Fibroblast of mammary gland (primary cell): ENCODE measurements around the gene CYP11A1.
A peak's percentile ranks its signal among the peaks of the same experiment; 100 is the strongest.

ENCODE experiments used
- DNase-seq: peaks from one replicate; pipeline ENCODE4 v3.0.0-alpha.2; 2010; ENCODE audit warnings: low read depth
- H3K4me3 ChIP-seq: 2 replicates; pipeline ENCODE4 v1.5.1; 2011; ENCODE audit warnings: low read depth, mild to moderate bottlenecking, low read length, moderate library complexity; ENCODE audit not compliant: control insufficient read depth
- CTCF ChIP-seq: conservative IDR thresholded peaks from 2 replicates; pipeline ENCODE4 v1.5.1; 2011; ENCODE audit warnings: low read depth, low read length, inconsistent platforms; ENCODE audit not compliant: control insufficient read depth, insufficient read depth

The CYP11A1 gene

GRCh38 chr15:74343797-74344127 lies 23.7 kb downstream of the CYP11A1 start:
- TF ChIP-seq CTCF: no peak
- H3K4me3 ChIP-seq: no peak overlapping the region
- no peak for DNase-seq

- no peak for DNase-seq
- no peak for TF ChIP-seq CTCF
Measured at GRCh38 chr15:74343127-74343796, 24.2 kb downstream of the CYP11A1 start.

GRCh38 chr15:74340150-74340549 lies 27.3 kb downstream of the CYP11A1 start:
- peak; percentile 45 for DNase-seq
- no peak for TF ChIP-seq CTCF
- H3K4me3 ChIP-seq: no peak overlapping the region

More at GRCh38 chr15:74343127-74343796, 24.2 kb downstream of the CYP11A1 start:
- no peak overlapping the region for H3K4me3 ChIP-seq

GRCh38 chr15:74339371-74339770 lies 28.1 kb downstream of the CYP11A1 start:
- H3K4me3 ChIP-seq: no peak overlapping the region
- no peak for TF ChIP-seq CTCF
- no peak for DNase-seq

GRCh38 chr15:74338676-74339075 lies 28.8 kb downstream of the CYP11A1 start:
- no peak for DNase-seq
- no peak for TF ChIP-seq CTCF
- no peak overlapping the region for H3K4me3 ChIP-seq

- no peak overlapping the region for H3K4me3 ChIP-seq
- no peak for DNase-seq
- TF ChIP-seq CTCF: no peak
Measured at GRCh38 chr15:74337607-74338211, 29.7 kb downstream of the CYP11A1 start.

- no peak overlapping the region for H3K4me3 ChIP-seq
- no peak for TF ChIP-seq CTCF
- no peak for DNase-seq
Measured at GRCh38 chr15:74337146-74337545, 30.3 kb downstream of the CYP11A1 start.
